Activated CD4-positive, alpha-beta T cell treated with anti-CD3 and anti-CD28 coated beads, Interleukin-2, Interleukin-6, amounts not matched to agents 100 ng/mL and 50 ng/mL, durations not matched to agents 16 hours and 8 hours (primary cell): Measurements from ENCODE around the gene OR2S2.

Experiments
- DNase-seq: peaks from one replicate; pipeline ENCODE4 v3.0.0-alpha.2; 2020

The OR2S2 gene

DNA sequence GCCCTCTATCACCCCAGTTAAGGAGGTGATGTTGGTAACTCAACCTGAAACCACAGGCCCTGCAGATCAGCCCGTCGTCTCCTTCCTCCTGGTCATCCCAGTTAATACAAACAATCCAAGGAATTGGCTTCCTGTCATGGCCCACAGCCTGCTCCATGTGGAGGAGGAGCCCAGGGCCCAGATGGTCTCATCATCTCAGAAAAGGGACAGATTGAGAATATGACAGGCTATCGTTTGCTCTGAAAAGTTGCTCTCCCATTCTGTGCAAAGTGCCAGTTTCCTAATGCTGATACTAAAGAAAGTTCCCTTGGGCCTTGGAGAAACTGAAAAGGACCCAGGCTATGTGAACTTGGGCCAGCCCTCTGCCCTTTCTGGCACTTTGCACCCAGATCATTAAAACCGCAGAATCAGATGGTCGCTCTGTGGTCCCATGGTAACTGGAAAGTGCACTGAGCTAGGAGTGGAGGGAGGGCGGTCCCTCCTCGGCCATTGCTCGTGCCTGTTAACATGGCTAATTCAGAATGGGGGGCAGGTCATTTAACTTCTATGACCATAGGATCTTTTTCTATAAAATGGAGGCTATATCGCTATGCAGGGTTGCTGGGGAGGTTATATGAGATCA is 49.3 kb downstream of the OR2S2 start:
- no peak for DNase-seq

- peak; percentile 5 for DNase-seq
These were observed 50.0 kb downstream of the OR2S2 start for GRCh38 chr9:35907711-35908503.
